ENCODE data around the gene PRUNE2.

PRUNE2 gene

DNA sequence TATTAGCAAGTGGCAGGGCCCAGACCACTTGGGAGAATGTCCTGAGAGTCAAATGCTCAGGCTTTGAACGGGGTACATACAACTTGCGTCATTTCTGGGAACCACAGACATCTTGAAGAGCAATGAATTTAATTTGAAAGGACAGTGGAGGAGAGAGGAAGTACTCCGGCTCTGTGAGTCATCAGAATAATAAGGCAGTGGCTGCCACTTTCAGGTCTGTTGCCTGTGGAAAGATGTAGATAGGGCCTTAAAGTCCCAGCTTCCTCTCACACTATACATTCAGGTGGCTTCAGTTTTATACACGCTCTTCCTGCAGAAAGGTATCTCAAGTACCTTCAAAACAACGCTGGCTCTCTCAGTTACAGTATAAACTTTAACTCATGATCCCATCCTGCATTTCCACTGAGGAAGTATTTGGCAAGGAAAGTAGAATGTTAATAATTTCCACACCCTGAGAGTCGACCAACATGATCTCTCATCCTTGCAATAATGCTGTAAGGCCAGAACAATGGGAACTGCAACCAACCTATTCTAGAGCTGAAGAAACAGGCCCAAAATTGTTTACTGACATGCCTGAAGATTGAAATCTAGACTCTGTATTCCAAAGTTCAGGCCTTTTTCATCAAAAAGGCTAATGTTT is 6.8 kb upstream of the PRUNE2 start:
- no peak overlapping the region for H3K27ac Mint-ChIP-seq
- H3K27me3 Mint-ChIP-seq, result peaks cover 11% of the 10 kb centered on the region
- no peak for DNase-seq (ENCODE audit: low spot score in 2 of 2)
- H3K36me3 Mint-ChIP-seq, result no peaks in the 10 kb centered on the region
- no peaks in the 10 kb centered on the region for H3K4me1 Mint-ChIP-seq
- ATAC-seq (ENCODE audit: low read depth), result no peak
- H3K9me3 Mint-ChIP-seq, result no peaks in the 10 kb centered on the region
- H3K4me3 Mint-ChIP-seq, result no peak overlapping the region

DNA sequence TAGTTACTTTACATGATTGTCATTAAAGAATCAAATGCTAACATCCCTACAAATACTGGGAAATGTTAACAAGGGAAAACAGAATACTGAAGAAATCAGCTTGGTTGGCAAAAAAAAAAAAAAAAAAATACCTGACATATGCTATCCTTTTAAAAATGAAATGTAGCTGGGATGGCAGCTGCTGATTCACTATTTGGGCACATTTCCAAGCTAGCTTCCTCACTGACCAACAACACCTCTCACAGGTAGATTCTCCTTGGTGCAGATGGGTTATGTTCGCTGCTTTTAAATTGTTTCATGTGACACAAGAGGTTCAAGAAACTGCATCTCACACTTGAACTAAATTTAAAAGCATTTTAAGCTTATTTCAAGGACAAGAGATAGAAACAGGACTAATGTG is 6.1 kb upstream of the PRUNE2 start:
- Mint-ChIP-seq H3K4me1 (no peaks in the 10 kb centered on the region), H3K9me3 (no peaks in the 10 kb centered on the region), H3K36me3 (no peaks in the 10 kb centered on the region), H3K27ac (no peak overlapping the region), H3K4me3 (no peak overlapping the region), H3K27me3 (peaks cover 14% of the 10 kb centered on the region)
- ATAC-seq (ENCODE audit: low read depth) (no peak), DNase-seq (ENCODE audit: low spot score in 2 of 2) (no peak)

DNA sequence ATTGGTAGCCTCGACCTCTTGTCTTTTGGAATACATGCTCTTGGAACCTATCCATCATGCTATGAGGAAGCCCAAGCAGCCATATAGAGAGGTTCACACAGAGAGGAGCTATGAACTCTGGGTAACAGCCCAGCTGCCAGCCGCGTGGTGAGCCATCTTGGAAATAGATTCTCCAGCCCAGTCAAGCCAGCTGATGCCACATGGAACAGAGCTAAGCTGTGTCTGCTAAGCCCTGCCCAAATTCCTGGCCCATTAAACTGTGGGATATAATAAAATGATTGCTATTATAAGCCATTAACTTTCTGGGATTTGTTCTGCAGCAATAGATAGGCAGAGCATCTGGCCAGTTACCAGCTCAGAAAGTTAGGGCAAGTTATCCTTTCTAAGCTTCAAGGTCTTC is 4.9 kb upstream of the PRUNE2 start:
- H3K4me3 Mint-ChIP-seq, result no peak overlapping the region
- ATAC-seq (ENCODE audit: low read depth) (no peak), DNase-seq (ENCODE audit: low spot score in 2 of 2) (no peak)
- H3K4me1 Mint-ChIP-seq, result peaks cover 2% of the 10 kb centered on the region
- H3K27me3 Mint-ChIP-seq, result peaks cover 16% of the 10 kb centered on the region
- H3K9me3 Mint-ChIP-seq, result no peaks in the 10 kb centered on the region
- no peaks in the 10 kb centered on the region for H3K36me3 Mint-ChIP-seq
- no peak overlapping the region for H3K27ac Mint-ChIP-seq

- peaks cover 17% of the 10 kb centered on the region for H3K27me3 Mint-ChIP-seq
- H3K4me1 Mint-ChIP-seq, result peaks cover 2% of the 10 kb centered on the region
- no peaks in the 10 kb centered on the region for H3K9me3 Mint-ChIP-seq
- no peak overlapping the region for H3K4me3 Mint-ChIP-seq
- no peaks in the 10 kb centered on the region for H3K36me3 Mint-ChIP-seq
- ATAC-seq (ENCODE audit: low read depth), result no peak
- no peak overlapping the region for H3K27ac Mint-ChIP-seq
- no peak for DNase-seq (ENCODE audit: low spot score in 2 of 2)
These were observed 697 bp upstream of the PRUNE2 start for GRCh38 chr9:76906647-76906975.

DNA sequence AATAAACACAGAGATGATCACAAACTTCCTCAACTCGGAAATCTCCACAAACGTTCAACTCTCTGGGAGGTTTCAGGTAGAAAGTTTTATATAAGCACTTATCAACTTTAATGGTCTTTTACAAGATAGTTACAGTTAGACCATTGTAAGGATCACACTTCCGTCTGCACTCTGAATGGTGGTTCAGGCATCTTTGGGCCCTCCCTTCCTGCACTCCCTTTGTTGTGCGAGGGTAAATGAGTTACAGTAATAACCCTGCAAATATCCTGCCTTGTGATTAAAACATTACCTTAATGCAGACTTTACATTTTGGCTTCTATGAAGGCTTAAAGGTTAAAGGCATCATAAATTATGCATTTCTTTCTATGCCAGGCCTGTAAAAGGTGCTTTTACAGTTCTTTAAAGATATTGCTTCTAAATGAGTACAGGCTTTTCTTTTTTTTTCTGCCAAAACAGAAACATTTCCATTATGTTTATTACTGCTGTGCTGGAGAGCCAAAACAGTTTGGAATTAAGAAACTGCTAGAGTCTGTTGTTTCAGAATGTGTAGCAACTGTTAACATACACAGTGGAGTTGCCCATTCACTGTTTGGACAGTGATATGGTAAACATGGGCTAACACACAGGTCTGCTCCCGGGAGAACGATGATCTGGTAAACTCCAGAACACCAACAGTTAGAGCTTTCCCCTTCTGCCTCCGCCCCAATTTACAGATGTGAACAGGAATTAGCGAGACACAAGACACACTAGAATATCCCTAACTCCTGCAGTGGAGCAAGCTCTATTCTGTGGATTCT is 1.1 kb downstream of the PRUNE2 start:
- Mint-ChIP-seq H3K27me3 (peaks cover 17% of the 10 kb centered on the region), H3K27ac (no peak overlapping the region), H3K9me3 (no peaks in the 10 kb centered on the region), H3K36me3 (no peaks in the 10 kb centered on the region), H3K4me3 (no peak overlapping the region), H3K4me1 (peaks cover 2% of the 10 kb centered on the region)
- no peak for ATAC-seq (ENCODE audit: low read depth)
- no peak for DNase-seq (ENCODE audit: low spot score in 2 of 2)

- no peak overlapping the region for H3K27ac Mint-ChIP-seq
- no peaks in the 10 kb centered on the region for H3K36me3 Mint-ChIP-seq
- H3K9me3 Mint-ChIP-seq, result no peaks in the 10 kb centered on the region
- peaks cover 9% of the 10 kb centered on the region for H3K27me3 Mint-ChIP-seq
- DNase-seq (ENCODE audit: low spot score in 2 of 2) (no peak), ATAC-seq (ENCODE audit: low read depth) (no peak)
- H3K4me3 Mint-ChIP-seq, result no peak overlapping the region
- peaks cover 2% of the 10 kb centered on the region for H3K4me1 Mint-ChIP-seq
These were observed 3.5 kb downstream of the PRUNE2 start for GRCh38 chr9:76902395-76902794.

- Mint-ChIP-seq H3K27ac (no peak overlapping the region), H3K4me3 (no peak overlapping the region), H3K4me1 (peaks cover 2% of the 10 kb centered on the region), H3K9me3 (no peaks in the 10 kb centered on the region), H3K36me3 (no peaks in the 10 kb centered on the region), H3K27me3 (peaks cover 10% of the 10 kb centered on the region)
- DNase-seq (ENCODE audit: low spot score in 2 of 2) (no peak), ATAC-seq (ENCODE audit: low read depth) (no peak)
These were observed 4.1 kb downstream of the PRUNE2 start for GRCh38 chr9:76901801-76902200.

- H3K4me3 Mint-ChIP-seq, result no peak overlapping the region
- H3K9me3 Mint-ChIP-seq, result no peaks in the 10 kb centered on the region
- no peaks in the 10 kb centered on the region for H3K4me1 Mint-ChIP-seq
- H3K27ac Mint-ChIP-seq, result no peak overlapping the region
- H3K36me3 Mint-ChIP-seq, result no peaks in the 10 kb centered on the region
- no peak for DNase-seq (ENCODE audit: low spot score in 2 of 2)
- peaks cover 8% of the 10 kb centered on the region for H3K27me3 Mint-ChIP-seq
- no peak for ATAC-seq (ENCODE audit: low read depth)
These were observed 5.0 kb downstream of the PRUNE2 start for GRCh38 chr9:76900884-76901440.

- no peak for DNase-seq (ENCODE audit: low spot score in 2 of 2)
- Mint-ChIP-seq H3K9me3 (no peaks in the 10 kb centered on the region), H3K4me3 (no peak overlapping the region), H3K36me3 (no peaks in the 10 kb centered on the region), H3K4me1 (no peaks in the 10 kb centered on the region), H3K27me3 (peaks cover 4% of the 10 kb centered on the region), H3K27ac (no peak overlapping the region)
- no peak for ATAC-seq (ENCODE audit: low read depth)
These were observed 7.1 kb downstream of the PRUNE2 start for GRCh38 chr9:76898786-76899185.

DNA sequence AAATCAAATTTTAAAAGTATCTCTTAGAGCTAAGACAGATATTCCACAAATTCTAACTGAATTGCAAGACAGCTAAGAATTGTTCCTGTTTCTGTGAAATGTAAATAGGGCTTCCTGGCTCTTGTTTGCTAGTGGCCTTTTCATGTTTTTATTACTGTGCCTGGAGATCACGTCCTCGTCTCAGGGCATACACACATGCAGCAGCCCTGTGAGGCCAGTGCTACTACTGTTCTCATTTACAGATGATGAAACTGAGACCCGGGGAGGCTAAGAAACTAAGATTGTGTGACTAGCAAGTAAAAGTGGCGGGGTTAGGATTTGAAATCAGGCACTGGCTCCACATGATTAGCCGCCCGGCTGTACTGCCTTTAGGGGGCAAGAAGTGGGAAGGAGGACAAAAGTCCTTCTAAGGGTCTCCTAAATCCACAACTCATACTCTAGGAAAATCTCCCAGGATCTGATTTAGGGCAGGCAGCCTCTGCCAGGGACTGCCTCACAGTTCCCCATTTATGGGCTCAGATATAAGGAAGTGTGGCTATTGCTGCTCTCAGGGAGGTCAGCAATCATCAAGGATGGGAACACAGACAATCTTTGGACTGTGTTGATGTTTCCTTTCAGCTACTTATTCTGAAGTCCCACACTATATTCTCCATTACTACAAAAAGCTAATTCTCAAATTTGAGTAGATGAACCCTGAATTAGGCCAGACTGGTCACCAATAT is 7.9 kb downstream of the PRUNE2 start:
- Mint-ChIP-seq H3K9me3 (no peaks in the 10 kb centered on the region), H3K4me3 (no peak overlapping the region), H3K27me3 (peaks cover 4% of the 10 kb centered on the region), H3K4me1 (no peaks in the 10 kb centered on the region), H3K27ac (no peak overlapping the region), H3K36me3 (no peaks in the 10 kb centered on the region)
- ATAC-seq (ENCODE audit: low read depth) (no peak), DNase-seq (ENCODE audit: low spot score in 2 of 2) (no peak)

DNA sequence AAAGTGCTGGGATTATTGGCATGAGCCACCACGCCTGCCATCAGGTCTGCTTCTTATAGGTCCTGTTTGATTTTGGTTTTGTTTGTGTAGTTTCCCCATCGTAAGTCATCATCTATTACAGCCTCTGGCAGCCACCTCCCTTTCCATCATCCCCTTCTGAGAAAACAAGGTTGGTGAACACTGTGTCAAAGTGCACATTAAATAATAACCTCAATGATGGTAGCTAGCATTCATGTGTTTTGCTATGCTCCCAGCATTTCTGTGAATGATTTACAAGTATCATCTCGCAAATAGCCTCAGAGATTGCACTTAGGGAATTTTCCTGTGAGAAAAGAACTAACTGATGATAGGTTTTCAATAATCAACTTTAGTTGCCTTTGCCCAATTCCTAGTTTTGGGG is 9.9 kb downstream of the PRUNE2 start:
- Mint-ChIP-seq H3K4me1 (no peaks in the 10 kb centered on the region), H3K4me3 (no peak overlapping the region), H3K27me3 (peaks cover 3% of the 10 kb centered on the region), H3K36me3 (no peaks in the 10 kb centered on the region), H3K9me3 (no peaks in the 10 kb centered on the region), H3K27ac (no peak overlapping the region)
- DNase-seq (ENCODE audit: low spot score in 2 of 2) (no peak), ATAC-seq (ENCODE audit: low read depth) (no peak)

DNA sequence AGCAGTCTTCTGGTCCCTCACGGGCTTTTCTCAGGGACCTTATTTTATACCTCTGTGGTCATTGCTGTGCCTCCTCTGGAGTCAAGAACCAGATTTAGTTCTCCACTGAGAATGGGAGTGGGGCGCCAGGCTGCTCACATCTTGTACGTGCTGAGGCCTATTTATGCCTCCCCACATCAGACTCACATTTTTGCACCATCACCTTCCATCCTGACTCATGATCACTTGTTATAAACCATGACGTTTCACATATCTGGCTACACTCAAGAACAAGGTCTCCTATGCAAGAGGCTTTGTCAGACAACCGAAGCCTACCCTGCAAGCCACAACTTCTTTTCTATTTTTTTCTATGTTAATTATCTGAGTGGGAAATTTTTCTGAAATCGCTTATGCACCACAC is 10.7 kb downstream of the PRUNE2 start:
- DNase-seq (ENCODE audit: low spot score in 2 of 2), result no peak
- no peaks in the 10 kb centered on the region for H3K36me3 Mint-ChIP-seq

DNA sequence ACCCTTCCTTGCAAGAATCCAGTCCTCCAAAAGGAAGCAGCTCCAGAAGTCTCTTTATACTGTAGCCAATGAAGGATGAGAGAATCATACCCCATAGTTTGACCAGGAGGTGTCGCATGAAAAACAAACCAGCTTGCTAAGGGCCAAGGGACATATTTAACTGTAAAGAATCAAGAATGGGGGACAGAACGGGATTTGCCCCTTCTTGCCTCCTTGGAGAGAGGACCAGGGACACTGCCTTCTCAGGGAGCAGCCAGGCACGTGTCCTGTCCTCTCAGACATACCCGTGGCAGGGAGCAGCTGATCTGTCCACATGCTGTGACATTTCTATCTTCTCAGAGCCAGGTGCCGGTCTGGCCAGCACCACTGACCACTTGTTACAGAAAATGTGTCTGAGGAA is 11.7 kb downstream of the PRUNE2 start:
- no peak overlapping the region for H3K4me3 Mint-ChIP-seq

More for the DNA sequence above, 10.7 kb downstream of the PRUNE2 start:
- no peak for ATAC-seq (ENCODE audit: low read depth)
- H3K27me3 Mint-ChIP-seq, result peaks cover 3% of the 10 kb centered on the region
- no peak overlapping the region for H3K27ac Mint-ChIP-seq
- no peaks in the 10 kb centered on the region for H3K9me3 Mint-ChIP-seq
- no peaks in the 10 kb centered on the region for H3K4me1 Mint-ChIP-seq
- no peak overlapping the region for H3K4me3 Mint-ChIP-seq

DNA sequence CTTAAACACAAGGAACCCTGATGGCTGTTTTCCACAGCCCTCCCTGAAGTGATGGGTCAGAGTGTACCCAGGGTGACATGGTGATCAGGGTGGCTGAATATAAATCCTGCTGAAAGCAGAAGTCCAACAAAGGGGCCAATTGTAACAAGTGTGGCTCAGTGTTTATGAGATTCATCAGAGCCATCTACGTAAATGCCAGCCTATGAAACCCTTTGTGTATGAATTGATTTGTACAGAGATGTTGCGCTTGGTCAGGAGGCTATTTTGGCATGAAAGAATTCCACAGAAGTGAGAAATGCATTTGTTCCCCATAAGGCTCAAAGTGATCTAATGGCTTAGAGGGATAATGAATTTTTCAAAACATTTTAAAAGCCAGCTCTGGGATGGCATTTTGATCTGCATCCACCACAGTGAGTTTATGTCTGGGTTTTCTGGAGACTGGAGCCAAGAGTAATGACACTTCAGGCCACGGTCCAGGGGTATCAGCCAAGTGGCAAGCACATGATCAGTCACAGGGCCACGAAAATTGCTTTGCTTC is 12.4 kb downstream of the PRUNE2 start:
- ATAC-seq (ENCODE audit: low read depth) (no peak), DNase-seq (ENCODE audit: low spot score in 2 of 2) (no peak)
- Mint-ChIP-seq H3K27ac (no peak overlapping the region), H3K9me3 (no peaks in the 10 kb centered on the region), H3K4me1 (no peaks in the 10 kb centered on the region), H3K4me3 (no peak overlapping the region), H3K36me3 (no peaks in the 10 kb centered on the region), H3K27me3 (peaks cover 3% of the 10 kb centered on the region)

More for the DNA sequence above, 11.7 kb downstream of the PRUNE2 start:
- H3K9me3 Mint-ChIP-seq, result no peaks in the 10 kb centered on the region
- H3K27ac Mint-ChIP-seq, result no peak overlapping the region
- H3K36me3 Mint-ChIP-seq, result no peaks in the 10 kb centered on the region
- no peak for DNase-seq (ENCODE audit: low spot score in 2 of 2)
- ATAC-seq (ENCODE audit: low read depth), result no peak
- no peaks in the 10 kb centered on the region for H3K4me1 Mint-ChIP-seq
- peaks cover 3% of the 10 kb centered on the region for H3K27me3 Mint-ChIP-seq

All from memory B cell (primary cell).